HCT116 (cell line): ENCODE data around the gene KIRREL3. TPM values are rescaled to one million over a fixed set of nuclear protein-coding genes. Genes with fewer than 3 reads are reported as not detected.

Experiments used
- ATAC-seq: fragments of 200-7000 bp; cut with Tn5 transposase; 2 replicates; pipeline ENCODE4 v1.9.1; 2020; ENCODE audit warnings: mild to moderate bottlenecking, moderate library complexity
- BruUV-seq: library from RNA; stranded (reverse); fragments of 400-500 nt; replicated peaks from 2 replicates; lab custom pipeline; 2021; lab: Mats Ljungman, UMichigan
- CTCF ChIA-PET: fragments of 300-600 bp; sonication (Branson Sonifier 250); formaldehyde crosslinking; loops from one replicate; lab custom pipeline; 2021; ENCODE audit warnings: antibody characterized with exemption; lab: Charles Lee
- POLR2A ChIA-PET: fragments of 300-600, 350-600 bp; sonication (Branson Sonifier 250); formaldehyde crosslinking; loops from one replicate; lab custom pipeline; 2021; ENCODE audit warnings: antibody characterized with exemption; lab: Charles Lee
- RAD21 ChIA-PET, 2 experiments: fragments of 300-600 bp; sonication (Branson Sonifier 250); formaldehyde crosslinking; loops; one replicate each; lab custom pipeline; 2023; ENCODE audit warnings: low total read pairs in 2 of 2; ENCODE audit not compliant: uncharacterized antibody in 2 of 2, unreplicated experiment in 2 of 2, low non-redundant PET in 1 of 2; lab: Charles Lee
- DNase-seq: peaks from one replicate; pipeline ENCODE4 v3.0.0-alpha.2; 2010; ENCODE audit warnings: low read depth, low spot score
- H2AFZ ChIP-seq: fragments of 200-600 bp; shearing (Covaris generic), sonication (generic); 2 replicates; pipeline ENCODE4 v1.6.1; 2017; ENCODE audit warnings: low read depth, mixed run types, mixed read lengths, antibody characterized with exemption, low read length; ENCODE audit not compliant: poor library complexity, severe bottlenecking
- H3K27ac ChIP-seq: 2 replicates; pipeline ENCODE4 v1.5.1; 2012; ENCODE audit warnings: low read depth, low read length
- H3K27me3 ChIP-seq: fragments of 200-600 bp; sonication (generic); 2 replicates; pipeline ENCODE4 v1.6.1; 2016; ENCODE audit warnings: mixed run types, low read length, mixed read lengths; ENCODE audit not compliant: insufficient read depth
- H3K36me3 ChIP-seq, 2 experiments: fragments of 200-500 bp in 1 of 2; fragments of 200-600 bp in 1 of 2; sonication (Bioruptor generic) in 1 of 2; sonication (generic) in 1 of 2; 2 replicates each; pipeline versions ENCODE4 v1.5.1 to v1.6.1; 2014 to 2016; ENCODE audit warnings: low read length in 2 of 2, inconsistent platforms in 1 of 2, mixed read lengths in 1 of 2, mixed run types in 1 of 2; ENCODE audit not compliant: insufficient read depth in 2 of 2, control insufficient read depth in 1 of 2
- H3K4me1 ChIP-seq, 2 experiments: fragments of 200-600 bp in 1 of 2; sonication (generic) in 1 of 2; 2 replicates each; pipeline versions ENCODE4 v1.5.1 to v1.6.1; 2012 to 2017; ENCODE audit warnings: low read length in 2 of 2, inconsistent platforms in 1 of 2, mild to moderate bottlenecking in 1 of 2, mixed read lengths in 1 of 2, mixed run types in 1 of 2, moderate library complexity in 1 of 2; ENCODE audit not compliant: insufficient read depth in 2 of 2, control insufficient read depth in 1 of 2
- H3K4me2 ChIP-seq: fragments of 200-600 bp; sonication (generic); 2 replicates; pipeline ENCODE4 v1.6.1; 2017; ENCODE audit warnings: mixed run types, low read length, mixed read lengths
- H3K4me3 ChIP-seq, 2 experiments: fragments of 200-600 bp in 1 of 2; sonication (generic) in 1 of 2; replicated peaks in 1 of 2; 2 replicates each; pipeline ENCODE4 v1.5.1; 2011 to 2016; ENCODE audit warnings: low read length in 2 of 2, control low read depth in 1 of 2, low read depth in 1 of 2, mild to moderate bottlenecking in 1 of 2, mixed read lengths in 1 of 2, mixed run types in 1 of 2
- H3K79me2 ChIP-seq: fragments of 200-600 bp; sonication (generic); 2 replicates; pipeline ENCODE4 v1.6.1; 2017; ENCODE audit warnings: mild to moderate bottlenecking, mixed run types, low read length, moderate library complexity, mixed read lengths; ENCODE audit not compliant: insufficient read depth
- H3K9ac ChIP-seq: fragments of 200-600 bp; sonication (generic); 2 replicates; pipeline ENCODE4 v1.6.1; 2016; ENCODE audit warnings: low read length, mixed read lengths
- H3K9me2 ChIP-seq: fragments of 200-600 bp; sonication (generic), shearing (Covaris generic); 2 replicates; pipeline ENCODE4 v1.6.1; 2017; ENCODE audit warnings: mixed run types, mild to moderate bottlenecking, moderate library complexity; ENCODE audit not compliant: insufficient read depth
- H3K9me3 ChIP-seq, 2 experiments: fragments of 200-500 bp in 1 of 2; fragments of 200-600 bp in 1 of 2; sonication (Bioruptor generic) in 1 of 2; sonication (generic) in 1 of 2; 2 replicates each; pipeline ENCODE4 v1.6.1; 2014 to 2017; ENCODE audit warnings: low read length in 2 of 2, mixed read lengths in 2 of 2, inconsistent platforms in 1 of 2, low read depth in 1 of 2, mild to moderate bottlenecking in 1 of 2, mixed run types in 1 of 2, moderate library complexity in 1 of 2; ENCODE audit not compliant: control insufficient read depth in 1 of 2, insufficient read depth in 1 of 2
- H4K20me1 ChIP-seq: fragments of 200-600 bp; sonication (generic), shearing (Covaris generic); 2 replicates; pipeline ENCODE4 v1.6.1; 2017; ENCODE audit warnings: mixed run types, mild to moderate bottlenecking, moderate library complexity; ENCODE audit not compliant: insufficient read depth
- ATF3 ChIP-seq: IDR thresholded peaks from 2 replicates; pipeline ENCODE4 v1.6.1; 2012
- CEBPB ChIP-seq: IDR thresholded peaks from 2 replicates; pipeline ENCODE4 v1.6.1; 2012; ENCODE audit warnings: low read depth
- EGR1 ChIP-seq: IDR thresholded peaks from 2 replicates; pipeline ENCODE4 v1.6.1; 2012; ENCODE audit warnings: low read depth
- EZH2phosphoT487 ChIP-seq: fragments of 200-600 bp; IDR thresholded peaks from 2 replicates; pipeline ENCODE4 v1.6.1; 2018; ENCODE audit warnings: antibody characterized with exemption, borderline replicate concordance
- JUND ChIP-seq: IDR thresholded peaks from 2 replicates; pipeline ENCODE4 v1.6.1; 2012
- MAX ChIP-seq: IDR thresholded peaks from 2 replicates; pipeline ENCODE4 v1.6.1; 2012
- POLR2A ChIP-seq: IDR thresholded peaks from 2 replicates; pipeline ENCODE4 v1.7.0; 2011; ENCODE audit warnings: borderline replicate concordance; ENCODE audit not compliant: insufficient read depth, insufficient read length; ENCODE audit errors: extremely low read depth
- RAD21 ChIP-seq: IDR thresholded peaks from 2 replicates; pipeline ENCODE4 v1.6.1; 2012; ENCODE audit warnings: low read depth, mild to moderate bottlenecking
- SP1 ChIP-seq: IDR thresholded peaks from 2 replicates; pipeline ENCODE4 v1.6.1; 2012; ENCODE audit warnings: low read depth
- SRF ChIP-seq: IDR thresholded peaks from 2 replicates; pipeline ENCODE4 v1.6.1; 2012; ENCODE audit warnings: low read depth
- TCF7L2 ChIP-seq: IDR thresholded peaks from 2 replicates; pipeline ENCODE4 v1.7.0; 2011; ENCODE audit warnings: borderline replicate concordance, inconsistent platforms; ENCODE audit not compliant: insufficient read depth, insufficient read length; ENCODE audit errors: extremely low read depth
- YY1 ChIP-seq: IDR thresholded peaks from 2 replicates; pipeline ENCODE4 v1.6.1; 2011; ENCODE audit warnings: low read length, low read depth, moderate library complexity, mild to moderate bottlenecking; ENCODE audit not compliant: insufficient replicate concordance; ENCODE audit errors: extremely low read depth
- ZBTB33 ChIP-seq: IDR thresholded peaks from 2 replicates; pipeline ENCODE4 v1.6.1; 2011; ENCODE audit warnings: mild to moderate bottlenecking, low read length, moderate library complexity; ENCODE audit not compliant: insufficient replicate concordance; ENCODE audit errors: extremely low read depth
- ZNF274 ChIP-seq: fragments of 200-500 bp; sonication (Bioruptor generic); IDR thresholded peaks from 2 replicates; pipeline ENCODE4 v1.6.1; 2014; ENCODE audit warnings: mild to moderate bottlenecking, low read depth, low read length, inconsistent platforms
- intact Hi-C: fragments of 100-400 bp; cut with micrococcal nuclease; formaldehyde crosslinking; loops from 2 replicates; pipeline ENCODE4 v1.10.0; 2022
- total RNA-seq: library from RNA; stranded (reverse); gene quantifications from one replicate; pipeline ENCODE4 v1.2.1, GENCODE V29; 2021; ENCODE audit not compliant: unreplicated experiment

The KIRREL3 gene
- total RNA-seq, 1 experiment from 2014 or later: not detected

- no TSS peak for BruUV-seq
- POLR2A ChIA-PET: no interaction called here
Measured at GRCh38 chr11:126598344-126599216, 402.0 kb downstream of the KIRREL3 start.

More at GRCh38 chr11:126598344-126599216, 402.0 kb downstream of the KIRREL3 start:
- no peaks in the 10 kb centered on the region for H3K9me2 ChIP-seq
- ChIA-PET CTCF (no interaction called here), RAD21 (no interaction called here)
- DNase-seq (no peak), ATAC-seq (peak; percentile 50; the same call in 1 of the 2 replicates)
- H3K4me1 ChIP-seq: no peaks in the 10 kb centered on the region
- H3K27ac ChIP-seq: no peak overlapping the region
- H3K36me3 ChIP-seq: no peaks in the 10 kb centered on the region
- H4K20me1 ChIP-seq: no peaks in the 10 kb centered on the region
- H3K4me2 ChIP-seq: no peak overlapping the region
- H3K9me3 ChIP-seq: no peaks in the 10 kb centered on the region
- no peaks in the 10 kb centered on the region for H3K79me2 ChIP-seq
- TF ChIP-seq SRF (no peak), JUND (no peak), ATF3 (no peak), EGR1 (no peak), POLR2A (no peak), RAD21 (no peak), ZNF274 (no peak), CEBPB (no peak), TCF7L2 (no peak), YY1 (no peak), SP1 (no peak), ZBTB33 (no peak), MAX (no peak), EZH2phosphoT487 (no peak)
- H2AFZ ChIP-seq: no peak overlapping the region
- H3K4me3 ChIP-seq: no peak overlapping the region
- intact Hi-C loops: no loop called here
- H3K9ac ChIP-seq: no peak overlapping the region
- H3K27me3 ChIP-seq: peaks cover 36% of the 10 kb centered on the region
